Neural progenitor cell (in vitro differentiated cells): ENCODE data around the gene OGDH. TPM values are rescaled to one million over a fixed set of nuclear protein-coding genes. Genes with fewer than 3 reads are reported as not detected.

Experiments
- DNase-seq: peaks from one replicate; pipeline ENCODE4 v3.0.0-alpha.2; 2016; ENCODE audit warnings: low spot score
- H2AFZ ChIP-seq: fragments of 200-600 bp; sonication (generic); replicated peaks from 2 replicates; pipeline ENCODE4 v1.6.1; 2016; ENCODE audit warnings: antibody characterized with exemption
- H3F3A ChIP-seq: fragments of 200-600 bp; sonication (generic); 2 replicates; pipeline ENCODE4 v1.6.1; 2016; ENCODE audit warnings: antibody characterized with exemption, low read depth
- H3K27ac ChIP-seq: fragments of 200-600 bp; sonication (generic); 2 replicates; pipeline ENCODE4 v1.5.1; 2016; ENCODE audit warnings: mild to moderate bottlenecking
- H3K27me3 ChIP-seq: fragments of 200-600 bp; sonication (generic); 2 replicates; pipeline ENCODE4 v1.6.1; 2016; ENCODE audit warnings: mild to moderate bottlenecking, moderate library complexity
- H3K36me3 ChIP-seq: fragments of 200-600 bp; sonication (generic); 2 replicates; pipeline ENCODE4 v1.5.1; 2016
- H3K4me1 ChIP-seq: fragments of 200-600 bp; sonication (generic); 2 replicates; pipeline ENCODE4 v1.6.1; 2016; ENCODE audit warnings: mixed run types
- H3K4me2 ChIP-seq: fragments of 200-600 bp; sonication (generic); 2 replicates; pipeline ENCODE4 v1.6.1; 2016
- H3K4me3 ChIP-seq: fragments of 200-600 bp; sonication (generic); 2 replicates; pipeline ENCODE4 v1.5.1; 2016
- H3K79me2 ChIP-seq: fragments of 200-600 bp; sonication (generic); 2 replicates; pipeline ENCODE4 v1.6.1; 2016; ENCODE audit warnings: low read depth
- H3K9ac ChIP-seq: fragments of 200-600 bp; sonication (generic); 2 replicates; pipeline ENCODE4 v1.6.1; 2016
- H3K9me3 ChIP-seq: fragments of 200-600 bp; sonication (generic); 2 replicates; pipeline ENCODE4 v1.5.1; 2016; ENCODE audit warnings: low read depth
- H4K20me1 ChIP-seq: fragments of 200-600 bp; sonication (generic); 2 replicates; pipeline ENCODE4 v1.6.1; 2016; ENCODE audit warnings: low read depth
- H3K27ac Mint-ChIP-seq: 3 replicates; pipeline ENCODE4 v1.8.0; 2021; ENCODE audit warnings: mixed read lengths
- H3K27me3 Mint-ChIP-seq: 2 replicates; pipeline ENCODE4 v1.8.0; 2022; ENCODE audit warnings: low read depth, mild to moderate bottlenecking, inconsistent platforms, moderate library complexity, mixed read lengths; ENCODE audit not compliant: insufficient read depth
- H3K36me3 Mint-ChIP-seq: 3 replicates; pipeline ENCODE4 v1.8.0; 2021; ENCODE audit warnings: mixed read lengths
- H3K4me1 Mint-ChIP-seq: 3 replicates; pipeline ENCODE4 v1.8.0; 2021; ENCODE audit warnings: mixed read lengths
- H3K4me3 Mint-ChIP-seq: 3 replicates; pipeline ENCODE4 v1.8.0; 2021; ENCODE audit warnings: mild to moderate bottlenecking, moderate library complexity, mixed read lengths
- H3K9me3 Mint-ChIP-seq: 3 replicates; pipeline ENCODE4 v1.8.0; 2020; ENCODE audit warnings: mixed read lengths
- EZH2 ChIP-seq: fragments of 200-600 bp; sonication (generic); IDR thresholded peaks from 2 replicates; pipeline ENCODE4 v1.6.1; 2017; ENCODE audit warnings: antibody characterized with exemption, mild to moderate bottlenecking, moderate library complexity
- EZH2phosphoT487 ChIP-seq: fragments of 200-600 bp; sonication (generic); IDR thresholded peaks from 2 replicates; pipeline ENCODE4 v1.6.1; 2017; ENCODE audit warnings: antibody characterized with exemption
- total RNA-seq: library from RNA; depleted of rRNA; stranded (reverse); fragments of >200 nt; gene quantifications from 2 replicates; pipeline ENCODE4 v1.2.3, GENCODE V29; 2015; ENCODE audit warnings: low replicate concordance
- TF ChIP-seq, protein P1 (sequence below): fragments of 200-600 bp; sonication (generic); IDR thresholded peaks from 2 replicates; pipeline ENCODE4 v1.5.1; 2017; ENCODE audit warnings: antibody characterized with exemption, mild to moderate bottlenecking

The OGDH gene
- total RNA-seq, 1 donor from 2014 or later: 25.2 TPM

- Histone ChIP-seq H3K27me3 (no peaks in the 10 kb centered on the region), H3K9ac (peak overlapping the region; percentile 73), H3K4me3 (peak overlapping the region; percentile 73), H3K79me2 (peaks cover 39% of the 10 kb centered on the region), H4K20me1 (peaks cover under 1% of the 10 kb centered on the region), H3K27ac (peak overlapping the region; percentile 71), H3F3A (peaks cover 31% of the 10 kb centered on the region), H3K4me1 (peaks cover 17% of the 10 kb centered on the region), H3K4me2 (peak overlapping the region; percentile 92), H3K36me3 (peaks cover 7% of the 10 kb centered on the region), H2AFZ (peak overlapping the region; percentile 60), H3K9me3 (no peaks in the 10 kb centered on the region)
- Mint-ChIP-seq H3K4me3 (peak overlapping the region; percentile 98), H3K27ac (peak overlapping the region; percentile 96), H3K36me3 (peaks cover 39% of the 10 kb centered on the region), H3K9me3 (no peaks in the 10 kb centered on the region), H3K4me1 (peaks cover 27% of the 10 kb centered on the region), H3K27me3 (peaks cover 3% of the 10 kb centered on the region)
- TF ChIP-seq EZH2 (no peak), EZH2phosphoT487 (no peak)
- TF ChIP-seq, protein P1, sequence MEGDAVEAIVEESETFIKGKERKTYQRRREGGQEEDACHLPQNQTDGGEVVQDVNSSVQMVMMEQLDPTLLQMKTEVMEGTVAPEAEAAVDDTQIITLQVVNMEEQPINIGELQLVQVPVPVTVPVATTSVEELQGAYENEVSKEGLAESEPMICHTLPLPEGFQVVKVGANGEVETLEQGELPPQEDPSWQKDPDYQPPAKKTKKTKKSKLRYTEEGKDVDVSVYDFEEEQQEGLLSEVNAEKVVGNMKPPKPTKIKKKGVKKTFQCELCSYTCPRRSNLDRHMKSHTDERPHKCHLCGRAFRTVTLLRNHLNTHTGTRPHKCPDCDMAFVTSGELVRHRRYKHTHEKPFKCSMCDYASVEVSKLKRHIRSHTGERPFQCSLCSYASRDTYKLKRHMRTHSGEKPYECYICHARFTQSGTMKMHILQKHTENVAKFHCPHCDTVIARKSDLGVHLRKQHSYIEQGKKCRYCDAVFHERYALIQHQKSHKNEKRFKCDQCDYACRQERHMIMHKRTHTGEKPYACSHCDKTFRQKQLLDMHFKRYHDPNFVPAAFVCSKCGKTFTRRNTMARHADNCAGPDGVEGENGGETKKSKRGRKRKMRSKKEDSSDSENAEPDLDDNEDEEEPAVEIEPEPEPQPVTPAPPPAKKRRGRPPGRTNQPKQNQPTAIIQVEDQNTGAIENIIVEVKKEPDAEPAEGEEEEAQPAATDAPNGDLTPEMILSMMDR: no peak
- DNase-seq: no peak
Observed at GRCh38 chr7:44574287-44574872, 32.0 kb upstream of the OGDH start.

DNA sequence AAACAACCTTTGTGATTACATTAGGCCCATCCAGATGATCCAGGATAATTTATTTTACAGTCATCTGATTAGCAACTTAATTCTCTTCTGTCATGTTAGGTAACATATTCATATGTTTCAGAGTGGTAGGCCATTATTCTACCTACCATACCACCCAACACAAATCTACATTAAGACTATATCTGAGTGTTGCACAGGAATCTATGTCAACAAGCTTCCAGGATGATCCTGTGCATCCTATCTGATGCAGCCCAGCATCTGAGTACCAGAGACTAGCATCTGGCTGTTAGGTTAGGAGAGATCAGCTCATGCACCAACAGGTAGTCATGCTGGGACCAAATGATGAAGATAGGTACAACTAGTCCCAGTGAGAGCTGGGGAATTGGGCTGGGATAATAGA lies 31.4 kb upstream of the OGDH start:
- peak overlapping the region; percentile 98 for H3K4me3 Mint-ChIP-seq
- Histone ChIP-seq H3K27me3 (no peaks in the 10 kb centered on the region), H3K27ac (no peak overlapping the region), H3K4me2 (peak overlapping the region; percentile 92), H3K79me2 (peaks cover 44% of the 10 kb centered on the region), H3K9ac (peak overlapping the region; percentile 25), H3K9me3 (no peaks in the 10 kb centered on the region), H3K4me3 (peak overlapping the region; percentile 73), H2AFZ (no peak overlapping the region), H4K20me1 (peaks cover 6% of the 10 kb centered on the region), H3K36me3 (peaks cover 7% of the 10 kb centered on the region), H3F3A (peaks cover 38% of the 10 kb centered on the region), H3K4me1 (peaks cover 17% of the 10 kb centered on the region)
- no peak overlapping the region for H3K27ac Mint-ChIP-seq
- no peaks in the 10 kb centered on the region for H3K9me3 Mint-ChIP-seq
- peaks cover 3% of the 10 kb centered on the region for H3K27me3 Mint-ChIP-seq
- H3K36me3 Mint-ChIP-seq: peaks cover 36% of the 10 kb centered on the region
- DNase-seq: no peak
- H3K4me1 Mint-ChIP-seq: peaks cover 30% of the 10 kb centered on the region
- TF ChIP-seq, protein P1: no peak
- TF ChIP-seq EZH2phosphoT487 (no peak), EZH2 (no peak)

GRCh38 chr7:44576228-44576627 lies 30.2 kb upstream of the OGDH start:
- H3K36me3 Mint-ChIP-seq: peaks cover 36% of the 10 kb centered on the region
- Histone ChIP-seq H3F3A (peaks cover 41% of the 10 kb centered on the region), H3K4me3 (no peak overlapping the region), H4K20me1 (peaks cover 6% of the 10 kb centered on the region), H3K9ac (no peak overlapping the region), H3K4me1 (peaks cover 24% of the 10 kb centered on the region), H3K27ac (no peak overlapping the region), H3K79me2 (peaks cover 53% of the 10 kb centered on the region), H3K4me2 (no peak overlapping the region), H3K9me3 (no peaks in the 10 kb centered on the region), H2AFZ (no peak overlapping the region), H3K36me3 (peaks cover 7% of the 10 kb centered on the region), H3K27me3 (no peaks in the 10 kb centered on the region)
- no peak overlapping the region for H3K27ac Mint-ChIP-seq
- no peak for DNase-seq
- H3K9me3 Mint-ChIP-seq: no peaks in the 10 kb centered on the region
- H3K27me3 Mint-ChIP-seq: peaks cover under 1% of the 10 kb centered on the region
- TF ChIP-seq, protein P1: no peak
- TF ChIP-seq EZH2 (no peak), EZH2phosphoT487 (no peak)
- peak overlapping the region; percentile 28 for H3K4me3 Mint-ChIP-seq
- peaks cover 39% of the 10 kb centered on the region for H3K4me1 Mint-ChIP-seq
